Measurements from ENCODE around the gene ZMIZ1.

The ZMIZ1 gene

GRCh38 chr10:79084012-79084971, 15.5 kb downstream of the ZMIZ1 start:
- FAIRE-seq: no peak

GRCh38 chr10:79084972-79085597, 16.3 kb downstream of the ZMIZ1 start:
- no peak for FAIRE-seq

GRCh38 chr10:79086822-79087221, 18.1 kb downstream of the ZMIZ1 start:
- FAIRE-seq: no peak

- no peak for FAIRE-seq
These were observed 19.0 kb downstream of the ZMIZ1 start for GRCh38 chr10:79087721-79088120.

- FAIRE-seq: no peak
These were observed 19.4 kb downstream of the ZMIZ1 start for GRCh38 chr10:79088176-79088575.

- no peak for FAIRE-seq
These were observed 20.0 kb downstream of the ZMIZ1 start for GRCh38 chr10:79088613-79089355.

GRCh38 chr10:79089632-79090031, 20.9 kb downstream of the ZMIZ1 start:
- FAIRE-seq: no peak

GRCh38 chr10:79090134-79090803, 21.5 kb downstream of the ZMIZ1 start:
- FAIRE-seq: no peak

GRCh38 chr10:79092292-79092896, 23.6 kb downstream of the ZMIZ1 start:
- no peak for FAIRE-seq

- FAIRE-seq: no peak
These were observed 25.1 kb downstream of the ZMIZ1 start for GRCh38 chr10:79093658-79094411.

GRCh38 chr10:79094412-79095175, 25.8 kb downstream of the ZMIZ1 start:
- no peak for FAIRE-seq

GRCh38 chr10:79095316-79095715, 26.6 kb downstream of the ZMIZ1 start:
- no peak for FAIRE-seq

GRCh38 chr10:79096514-79096913, 27.7 kb downstream of the ZMIZ1 start:
- no peak for FAIRE-seq

GRCh38 chr10:79097021-79097872, 28.5 kb downstream of the ZMIZ1 start:
- FAIRE-seq: no peak

- no peak for FAIRE-seq
These were observed 29.3 kb downstream of the ZMIZ1 start for GRCh38 chr10:79098061-79098460.

- FAIRE-seq: no peak
These were observed 29.8 kb downstream of the ZMIZ1 start for GRCh38 chr10:79098596-79099015.

GRCh38 chr10:79099898-79100448, 31.2 kb downstream of the ZMIZ1 start:
- FAIRE-seq: no peak

GRCh38 chr10:79100771-79101170, 32.0 kb downstream of the ZMIZ1 start:
- no peak for FAIRE-seq
